Brain microvascular endothelial cell (primary cell): ENCODE results near the gene IL16.

Experiments
- DNase-seq: peaks from one replicate; pipeline ENCODE4 v3.0.0-alpha.2; 2020
- H3K27ac ChIP-seq: fragments of 250-450 bp; sonication (Bioruptor Pico); 2 replicates; pipeline ENCODE4 v1.5.1; 2020; ENCODE audit warnings: mild to moderate bottlenecking, moderate library complexity
- H3K27me3 ChIP-seq: fragments of 250-450 bp; sonication (Bioruptor Pico); replicated peaks from 2 replicates; pipeline ENCODE4 v1.5.1; 2020; ENCODE audit warnings: mild to moderate bottlenecking
- H3K36me3 ChIP-seq: fragments of 250-450 bp; sonication (Bioruptor Pico); replicated peaks from 2 replicates; pipeline ENCODE4 v1.5.1; 2020; ENCODE audit warnings: mild to moderate bottlenecking
- H3K4me3 ChIP-seq: 2 replicates; pipeline ENCODE4 v1.5.1; 2011; ENCODE audit warnings: low read depth, mild to moderate bottlenecking, control low read depth, low read length, moderate library complexity
- in situ Hi-C: cut with HindIII; loops from 2 replicates; pipeline ENCODE4 v1.10.0; 2017; ENCODE audit warnings: low sequenced_read_pairs, low pct_ligation_motif_present
- TF ChIP-seq, protein P1 (sequence below): IDR thresholded peaks from 2 replicates; pipeline ENCODE4 v1.5.1; 2011; ENCODE audit warnings: low read depth, mild to moderate bottlenecking, moderate library complexity, low read length, control low read depth, inconsistent platforms; ENCODE audit errors: missing control alignments

IL16 gene

DNA sequence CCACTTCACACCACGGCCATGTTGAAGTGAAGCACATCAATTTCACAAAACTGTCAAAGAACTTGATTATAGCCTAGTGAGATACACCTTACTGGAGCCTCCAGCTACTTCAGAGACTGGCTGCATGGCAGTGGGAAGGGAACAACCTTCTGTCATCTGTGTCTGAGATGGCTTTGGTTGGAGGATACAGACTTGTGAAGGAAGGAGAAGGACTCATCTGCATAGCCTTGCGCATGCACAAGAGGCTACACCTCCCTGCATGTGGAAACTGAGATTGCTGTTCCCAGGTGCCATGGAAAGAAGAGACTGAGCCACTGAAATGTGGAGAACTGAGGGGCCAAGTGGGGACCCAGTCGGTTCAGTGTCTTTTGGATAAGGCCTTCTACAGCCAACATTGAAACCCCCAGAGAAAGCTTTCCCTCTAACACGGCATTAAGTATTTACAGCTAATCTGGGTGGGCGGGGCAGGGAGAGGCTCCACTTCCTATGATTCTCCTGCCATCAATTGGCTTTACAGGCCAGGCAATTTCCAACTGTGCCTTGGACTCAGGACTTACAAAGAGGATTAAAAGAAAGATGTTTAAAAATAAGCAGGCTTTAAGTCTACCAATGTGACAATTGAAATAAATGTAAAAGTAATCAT, 58.8 kb downstream of the IL16 start:
- H3K27ac ChIP-seq: no peak overlapping the region
- TF ChIP-seq, protein P1, sequence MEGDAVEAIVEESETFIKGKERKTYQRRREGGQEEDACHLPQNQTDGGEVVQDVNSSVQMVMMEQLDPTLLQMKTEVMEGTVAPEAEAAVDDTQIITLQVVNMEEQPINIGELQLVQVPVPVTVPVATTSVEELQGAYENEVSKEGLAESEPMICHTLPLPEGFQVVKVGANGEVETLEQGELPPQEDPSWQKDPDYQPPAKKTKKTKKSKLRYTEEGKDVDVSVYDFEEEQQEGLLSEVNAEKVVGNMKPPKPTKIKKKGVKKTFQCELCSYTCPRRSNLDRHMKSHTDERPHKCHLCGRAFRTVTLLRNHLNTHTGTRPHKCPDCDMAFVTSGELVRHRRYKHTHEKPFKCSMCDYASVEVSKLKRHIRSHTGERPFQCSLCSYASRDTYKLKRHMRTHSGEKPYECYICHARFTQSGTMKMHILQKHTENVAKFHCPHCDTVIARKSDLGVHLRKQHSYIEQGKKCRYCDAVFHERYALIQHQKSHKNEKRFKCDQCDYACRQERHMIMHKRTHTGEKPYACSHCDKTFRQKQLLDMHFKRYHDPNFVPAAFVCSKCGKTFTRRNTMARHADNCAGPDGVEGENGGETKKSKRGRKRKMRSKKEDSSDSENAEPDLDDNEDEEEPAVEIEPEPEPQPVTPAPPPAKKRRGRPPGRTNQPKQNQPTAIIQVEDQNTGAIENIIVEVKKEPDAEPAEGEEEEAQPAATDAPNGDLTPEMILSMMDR: no peak
- DNase-seq: no peak
- H3K36me3 ChIP-seq: no peaks in the 10 kb centered on the region
- H3K27me3 ChIP-seq: peaks cover 3% of the 10 kb centered on the region
- in situ Hi-C loops: loop anchor here (25.0 kb wide), 1 partner anchor 143 kb away; no protein-coding TSS in a partner anchor
- no peak overlapping the region for H3K4me3 ChIP-seq

GRCh38 chr15:81255958-81256320, 59.3 kb downstream of the IL16 start:
- DNase-seq: no peak
- Histone ChIP-seq H3K4me3 (no peak overlapping the region), H3K27ac (no peak overlapping the region), H3K27me3 (peaks cover 3% of the 10 kb centered on the region), H3K36me3 (no peaks in the 10 kb centered on the region)
- in situ Hi-C loops: loop anchor here (25.0 kb wide), 1 partner anchor 144 kb away; no protein-coding TSS in a partner anchor
- TF ChIP-seq, protein P1: no peak

DNA sequence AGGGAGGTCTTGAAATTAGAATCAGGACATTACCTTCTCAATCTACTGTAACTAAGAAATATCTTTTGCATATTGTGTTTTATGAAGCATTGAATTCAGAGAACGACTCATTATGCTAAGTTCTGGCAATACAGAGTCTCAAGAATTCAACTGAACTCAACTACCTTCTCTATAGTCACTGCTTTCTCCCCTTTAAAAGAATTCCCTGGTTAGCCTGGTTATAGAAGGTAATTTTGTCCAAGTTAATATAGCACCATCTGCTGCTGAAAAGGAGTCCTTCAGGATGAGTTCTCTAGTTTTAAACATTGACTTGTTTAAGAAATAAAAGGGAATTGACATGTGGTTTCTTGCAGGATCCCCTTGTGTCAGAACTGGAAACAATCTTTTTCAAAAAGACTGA, 60.2 kb downstream of the IL16 start:
- Histone ChIP-seq H3K4me3 (no peak overlapping the region), H3K27ac (no peak overlapping the region), H3K27me3 (peaks cover 3% of the 10 kb centered on the region), H3K36me3 (no peaks in the 10 kb centered on the region)
- TF ChIP-seq, protein P1: peak; percentile 36
- DNase-seq: no peak
- in situ Hi-C loops: loop anchor here (25.0 kb wide), 1 partner anchor 145 kb away; no protein-coding TSS in a partner anchor

- in situ Hi-C loops: loop anchor here (25.0 kb wide), 1 partner anchor 145 kb away; no protein-coding TSS in a partner anchor
- no peak overlapping the region for H3K4me3 ChIP-seq
- H3K27me3 ChIP-seq: peaks cover 3% of the 10 kb centered on the region
- H3K27ac ChIP-seq: no peak overlapping the region
- no peak for DNase-seq
- TF ChIP-seq, protein P1: no peak
- no peaks in the 10 kb centered on the region for H3K36me3 ChIP-seq
These were observed 60.8 kb downstream of the IL16 start for GRCh38 chr15:81257435-81257834.

DNA sequence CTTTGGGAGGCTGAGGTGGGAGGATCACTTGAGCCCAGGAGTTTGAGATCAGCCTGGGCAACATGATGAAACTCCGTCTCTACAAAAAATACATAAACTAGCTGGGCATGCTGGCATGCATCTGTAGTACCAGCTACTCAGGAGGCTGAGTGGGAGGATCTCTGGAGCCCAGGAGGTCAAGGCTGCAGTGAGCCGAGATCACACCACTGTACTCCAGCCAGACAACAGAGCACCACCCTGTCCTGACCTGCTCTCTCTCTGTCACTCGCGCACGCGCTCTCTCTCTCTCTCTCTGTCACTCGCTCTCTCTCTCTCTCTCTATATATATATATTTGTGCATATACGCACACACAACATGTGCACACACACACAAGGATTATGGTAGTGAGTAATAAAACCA, 61.8 kb downstream of the IL16 start:
- Histone ChIP-seq H3K36me3 (no peaks in the 10 kb centered on the region), H3K27me3 (peaks cover 3% of the 10 kb centered on the region), H3K27ac (no peak overlapping the region), H3K4me3 (no peak overlapping the region)
- TF ChIP-seq, protein P1: no peak
- in situ Hi-C loops: loop anchor here (25.0 kb wide), 1 partner anchor 146 kb away; no protein-coding TSS in a partner anchor
- DNase-seq: no peak
